Tibial nerve (tissue), 3 donors: ENCODE data around the gene AKAP6.

ENCODE experiments used
- POLR2A ChIP-seq, 2 donors: fragments of 450-650 bp; IDR thresholded peaks; one replicate each; pipeline ENCODE4 v1.6.1; 2017; ENCODE audit warnings: antibody characterized with exemption in 2 of 2, mild to moderate bottlenecking in 2 of 2, moderate library complexity in 2 of 2
- TF ChIP-seq, protein P1 (sequence below), 5 experiments: fragments of 200-600 bp in 3 of 5; fragments of 450-650 bp in 2 of 5; sonication (generic) in 3 of 5; IDR thresholded peaks; one replicate each; pipeline ENCODE4 v1.5.1; 2016 to 2019; ENCODE audit warnings: antibody characterized with exemption in 5 of 5, mild to moderate bottlenecking in 3 of 5, moderate library complexity in 2 of 5

DNA sequence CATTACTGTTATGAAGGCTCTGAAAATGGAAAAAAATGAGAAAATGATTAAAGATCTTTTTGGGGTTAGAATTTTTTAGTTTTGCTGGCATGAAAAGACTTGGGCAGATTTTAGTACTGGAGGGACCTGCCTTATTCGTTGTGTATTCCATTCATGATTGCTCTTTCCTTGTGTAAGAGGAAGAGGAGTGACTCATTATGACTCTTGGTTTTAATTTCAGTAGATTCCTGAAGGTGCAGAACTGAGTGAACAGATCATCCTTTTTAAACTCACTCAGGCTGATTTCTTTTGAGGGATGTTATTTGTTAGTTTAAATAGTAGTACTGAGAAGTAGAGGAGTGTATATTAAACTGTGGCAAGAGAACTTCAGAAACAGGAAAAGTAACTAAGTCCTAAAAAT, 41.6 kb downstream of the AKAP6 start:
- TF ChIP-seq, protein P1, sequence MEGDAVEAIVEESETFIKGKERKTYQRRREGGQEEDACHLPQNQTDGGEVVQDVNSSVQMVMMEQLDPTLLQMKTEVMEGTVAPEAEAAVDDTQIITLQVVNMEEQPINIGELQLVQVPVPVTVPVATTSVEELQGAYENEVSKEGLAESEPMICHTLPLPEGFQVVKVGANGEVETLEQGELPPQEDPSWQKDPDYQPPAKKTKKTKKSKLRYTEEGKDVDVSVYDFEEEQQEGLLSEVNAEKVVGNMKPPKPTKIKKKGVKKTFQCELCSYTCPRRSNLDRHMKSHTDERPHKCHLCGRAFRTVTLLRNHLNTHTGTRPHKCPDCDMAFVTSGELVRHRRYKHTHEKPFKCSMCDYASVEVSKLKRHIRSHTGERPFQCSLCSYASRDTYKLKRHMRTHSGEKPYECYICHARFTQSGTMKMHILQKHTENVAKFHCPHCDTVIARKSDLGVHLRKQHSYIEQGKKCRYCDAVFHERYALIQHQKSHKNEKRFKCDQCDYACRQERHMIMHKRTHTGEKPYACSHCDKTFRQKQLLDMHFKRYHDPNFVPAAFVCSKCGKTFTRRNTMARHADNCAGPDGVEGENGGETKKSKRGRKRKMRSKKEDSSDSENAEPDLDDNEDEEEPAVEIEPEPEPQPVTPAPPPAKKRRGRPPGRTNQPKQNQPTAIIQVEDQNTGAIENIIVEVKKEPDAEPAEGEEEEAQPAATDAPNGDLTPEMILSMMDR (IDR thresholded peaks at IDR 0.05), result no peak
- no peak for TF ChIP-seq POLR2A (IDR thresholded peaks at IDR 0.05)
